SK-N-SH (cell line): Measurements from ENCODE around the gene C2CD3. TPM values are rescaled to one million over a fixed set of nuclear protein-coding genes. Genes with fewer than 3 reads are reported as not detected.

Experiments used
- CTCF ChIA-PET: fragments of 300-600, 350-600 bp; formaldehyde crosslinking; extraction: SDS; loops from one replicate; lab custom pipeline; 2021; lab: Yijun Ruan, JAX
- POLR2A ChIA-PET: fragments of 350-600 bp; sonication (Branson Sonifier 250); formaldehyde crosslinking; extraction: SDS; loops from one replicate; lab custom pipeline; 2020; ENCODE audit warnings: antibody characterized with exemption, inconsistent platforms; lab: Yijun Ruan, JAX
- DNase-seq: peaks from one replicate; pipeline ENCODE4 v3.0.0; 2012
- H2AFZ ChIP-seq: fragments of 200-600 bp; sonication (generic); 2 replicates; pipeline ENCODE4 v1.8.1; 2016; ENCODE audit warnings: antibody characterized with exemption, mild to moderate bottlenecking, low read depth
- H3F3A ChIP-seq: fragments of 200-600 bp; sonication (generic); replicated peaks from 2 replicates; pipeline ENCODE3; 2016; ENCODE audit warnings: antibody characterized with exemption, mild to moderate bottlenecking; ENCODE audit not compliant: insufficient read depth
- H3K27ac ChIP-seq, 2 experiments: fragments of 200-500 bp in 1 of 2; fragments of 200-600 bp in 1 of 2; sonication (Bioruptor generic) in 1 of 2; sonication (generic), shearing (Covaris generic) in 1 of 2; 2 replicates each; pipeline versions ENCODE4 v1.5.1 to v1.6.1; 2014 to 2016; ENCODE audit warnings: low read depth in 2 of 2, inconsistent platforms in 1 of 2, low read length in 1 of 2, mild to moderate bottlenecking in 1 of 2, mixed read lengths in 1 of 2
- H3K27me3 ChIP-seq: fragments of 200-600 bp; sonication (generic), shearing (Covaris generic); 2 replicates; pipeline ENCODE4 v1.6.1; 2016; ENCODE audit warnings: mixed run types; ENCODE audit not compliant: insufficient read depth
- H3K36me3 ChIP-seq, 2 experiments: fragments of 200-500 bp in 1 of 2; fragments of 200-600 bp in 1 of 2; sonication (Bioruptor generic) in 1 of 2; sonication (generic) in 1 of 2; replicated peaks in 1 of 2; 2 replicates each; pipeline versions ENCODE3 to v1.5.1; 2014 to 2016; ENCODE audit warnings: low read length in 1 of 2, mild to moderate bottlenecking in 1 of 2; ENCODE audit not compliant: insufficient read depth in 2 of 2, control insufficient read depth in 1 of 2
- H3K4me1 ChIP-seq, 2 experiments: fragments of 200-500 bp in 1 of 2; fragments of 200-600 bp in 1 of 2; sonication (Bioruptor generic) in 1 of 2; sonication (generic), shearing (Covaris generic) in 1 of 2; 2 replicates each; pipeline versions ENCODE4 v1.5.1 to v1.6.1; 2014 to 2016; ENCODE audit warnings: low read depth in 1 of 2, low read length in 1 of 2, mixed run types in 1 of 2; ENCODE audit not compliant: insufficient read depth in 2 of 2, control insufficient read depth in 1 of 2
- H3K4me2 ChIP-seq: fragments of 200-600 bp; sonication (generic), shearing (Covaris generic); 2 replicates; pipeline ENCODE4 v1.6.1; 2017; ENCODE audit warnings: mixed run types
- H3K4me3 ChIP-seq, 2 experiments: fragments of 200-500 bp in 1 of 2; fragments of 200-600 bp in 1 of 2; sonication (Bioruptor generic) in 1 of 2; sonication (generic), shearing (Covaris generic) in 1 of 2; 2 replicates each; pipeline versions ENCODE4 v1.5.1 to v1.8.1; 2014 to 2016; ENCODE audit warnings: low read depth in 2 of 2, inconsistent platforms in 1 of 2, low read length in 1 of 2, mild to moderate bottlenecking in 1 of 2, mixed read lengths in 1 of 2, moderate library complexity in 1 of 2
- H3K79me2 ChIP-seq: fragments of 200-600 bp; sonication (generic); 2 replicates; pipeline ENCODE4 v1.8.1; 2017; ENCODE audit warnings: mild to moderate bottlenecking; ENCODE audit not compliant: insufficient read depth
- H3K9ac ChIP-seq: fragments of 200-600 bp; sonication (generic); 2 replicates; pipeline ENCODE4 v1.6.1; 2017; ENCODE audit warnings: mixed run types
- H3K9me2 ChIP-seq: fragments of 200-600 bp; sonication (generic); 2 replicates; pipeline ENCODE4 v1.6.1; 2017; ENCODE audit warnings: mixed run types
- H3K9me3 ChIP-seq: fragments of 200-600 bp; sonication (generic); 2 replicates; pipeline ENCODE4 v1.6.1; 2017; ENCODE audit warnings: mixed run types, mild to moderate bottlenecking, moderate library complexity
- H4K20me1 ChIP-seq: fragments of 200-600 bp; sonication (generic); 2 replicates; pipeline ENCODE4 v1.6.1; 2017; ENCODE audit warnings: mild to moderate bottlenecking, mixed run types; ENCODE audit not compliant: insufficient read depth
- CTCF ChIP-seq: fragments of 200-600 bp; sonication (generic); IDR thresholded peaks from 2 replicates; pipeline ENCODE4 v1.6.1; 2017; ENCODE audit warnings: antibody characterized with exemption, mild to moderate bottlenecking, moderate library complexity
- FOXJ3 ChIP-seq: sonication (generic); formaldehyde crosslinking; IDR thresholded peaks from 2 replicates; pipeline ENCODE4 v1.5.1; 2020; ENCODE audit warnings: mild to moderate bottlenecking, missing genetic modification reagents
- MEF2A ChIP-seq: IDR thresholded peaks from 2 replicates; pipeline ENCODE4 v1.4.0; 2012; ENCODE audit warnings: low read depth, borderline replicate concordance
- NRF1 ChIP-seq: IDR thresholded peaks from 2 replicates; pipeline ENCODE4 v1.6.1; 2012; ENCODE audit warnings: low read depth, mild to moderate bottlenecking, low read length
- RCOR1 ChIP-seq: fragments of 150-350 bp; IDR thresholded peaks from 2 replicates; pipeline ENCODE4 v1.6.1; 2017; ENCODE audit warnings: antibody characterized with exemption, low read length
- REST ChIP-seq: IDR thresholded peaks from 2 replicates; pipeline ENCODE4 v1.6.1; 2012; ENCODE audit warnings: mild to moderate bottlenecking, low read depth, low read length, moderate library complexity
- RFX5 ChIP-seq: IDR thresholded peaks from 2 replicates; pipeline ENCODE4 v1.6.1; 2012; ENCODE audit warnings: mild to moderate bottlenecking, improper control_type of control experiment, low read length
- RXRA ChIP-seq: IDR thresholded peaks from 2 replicates; pipeline ENCODE4 v1.4.0; 2012; ENCODE audit warnings: low read depth, mild to moderate bottlenecking, borderline replicate concordance
- SMC3 ChIP-seq: IDR thresholded peaks from 2 replicates; pipeline ENCODE4 v1.6.1; 2012; ENCODE audit warnings: low read depth, low read length, improper control_type of control experiment
- USF1 ChIP-seq: IDR thresholded peaks from 2 replicates; pipeline ENCODE4 v1.4.0; 2012; ENCODE audit warnings: low read depth, borderline replicate concordance
- USF2 ChIP-seq: fragments of 150-350 bp; IDR thresholded peaks from 2 replicates; pipeline ENCODE4 v1.6.1; 2017; ENCODE audit warnings: antibody characterized with exemption, low read length, low read depth, borderline replicate concordance
- WGBS: methylation state at CpG from one replicate; pipeline ENCODE4 v1.1.6; 2017; ENCODE audit warnings: low lambda C conversion rate; 5-methylcytosine and 5-hydroxymethylcytosine counted together
- polyA plus RNA-seq, 3 experiments: library from polyadenylated mRNA; depleted of rRNA; stranded (reverse); fragments of >200 nt; gene quantifications; 2 replicates each; pipeline ENCODE4 v1.2.3, GENCODE V29; 2012
- TF ChIP-seq, protein P1 (sequence below): IDR thresholded peaks from 2 replicates; pipeline ENCODE4 v1.4.0; 2012; ENCODE audit warnings: low read depth
- TF ChIP-seq, protein P2 (sequence below): fragments of 150-350 bp; IDR thresholded peaks from 2 replicates; pipeline ENCODE4 v1.6.1; 2016; ENCODE audit warnings: mild to moderate bottlenecking, low read depth, low read length
- TF ChIP-seq, protein P3 (sequence below): IDR thresholded peaks from 2 replicates; pipeline ENCODE4; 2012

Gene C2CD3
- polyA plus RNA-seq, 1 of the 3 experiments (the other 2 are of a cell fraction), result 7.0 TPM

GRCh38 chr11:74100735-74101134 lies 70.1 kb downstream of the C2CD3 start:
- Histone ChIP-seq H3K4me3 (no peak overlapping the region), H2AFZ (no peak overlapping the region), H3K9ac (no peak overlapping the region), H3K4me2 (no peak overlapping the region), H3K9me3 (no peaks in the 10 kb centered on the region), H3K36me3 (peaks cover 41 to 88% of the 10 kb centered on the region in 2 experiments), H3K9me2 (no peaks in the 10 kb centered on the region), H4K20me1 (no peaks in the 10 kb centered on the region), H3K79me2 (no peaks in the 10 kb centered on the region), H3K27me3 (no peaks in the 10 kb centered on the region), H3K4me1 (no peaks in the 10 kb centered on the region), H3F3A (peaks cover 3% of the 10 kb centered on the region), H3K27ac (no peak overlapping the region)
- DNase-seq, result no peak
- TF ChIP-seq RCOR1, result no peak
- no peak for TF ChIP-seq RFX5
- TF ChIP-seq REST, result no peak
- no peak for TF ChIP-seq NRF1
- no peak for TF ChIP-seq MEF2A
- no peak for TF ChIP-seq USF1
- TF ChIP-seq, protein P1, sequence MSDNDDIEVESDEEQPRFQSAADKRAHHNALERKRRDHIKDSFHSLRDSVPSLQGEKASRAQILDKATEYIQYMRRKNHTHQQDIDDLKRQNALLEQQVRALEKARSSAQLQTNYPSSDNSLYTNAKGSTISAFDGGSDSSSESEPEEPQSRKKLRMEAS, result no peak
- no peak for TF ChIP-seq FOXJ3 (CRISPR knock-in tag)
- no peak for TF ChIP-seq CTCF
- TF ChIP-seq USF2, result no peak
- TF ChIP-seq, protein P2, sequence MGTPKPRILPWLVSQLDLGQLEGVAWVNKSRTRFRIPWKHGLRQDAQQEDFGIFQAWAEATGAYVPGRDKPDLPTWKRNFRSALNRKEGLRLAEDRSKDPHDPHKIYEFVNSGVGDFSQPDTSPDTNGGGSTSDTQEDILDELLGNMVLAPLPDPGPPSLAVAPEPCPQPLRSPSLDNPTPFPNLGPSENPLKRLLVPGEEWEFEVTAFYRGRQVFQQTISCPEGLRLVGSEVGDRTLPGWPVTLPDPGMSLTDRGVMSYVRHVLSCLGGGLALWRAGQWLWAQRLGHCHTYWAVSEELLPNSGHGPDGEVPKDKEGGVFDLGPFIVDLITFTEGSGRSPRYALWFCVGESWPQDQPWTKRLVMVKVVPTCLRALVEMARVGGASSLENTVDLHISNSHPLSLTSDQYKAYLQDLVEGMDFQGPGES, result no peak
- TF ChIP-seq RXRA, result no peak
- TF ChIP-seq, protein P3, sequence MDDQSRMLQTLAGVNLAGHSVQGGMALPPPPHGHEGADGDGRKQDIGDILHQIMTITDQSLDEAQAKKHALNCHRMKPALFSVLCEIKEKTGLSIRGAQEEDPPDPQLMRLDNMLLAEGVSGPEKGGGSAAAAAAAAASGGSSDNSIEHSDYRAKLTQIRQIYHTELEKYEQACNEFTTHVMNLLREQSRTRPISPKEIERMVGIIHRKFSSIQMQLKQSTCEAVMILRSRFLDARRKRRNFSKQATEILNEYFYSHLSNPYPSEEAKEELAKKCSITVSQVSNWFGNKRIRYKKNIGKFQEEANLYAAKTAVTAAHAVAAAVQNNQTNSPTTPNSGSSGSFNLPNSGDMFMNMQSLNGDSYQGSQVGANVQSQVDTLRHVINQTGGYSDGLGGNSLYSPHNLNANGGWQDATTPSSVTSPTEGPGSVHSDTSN, result no peak
- TF ChIP-seq SMC3, result no peak
- WGBS, result 80% methylated on average over 1 of the region's 1 CpG
- ChIA-PET POLR2A (no interaction called here), CTCF (interaction anchor here (1.6 kb wide), 1 partner anchor 136 kb away, joined by 5 read pairs; no protein-coding TSS in a partner anchor)
